Suprapubic skin (tissue), 2 donors: ENCODE measurements around the gene GRIP2.

ENCODE experiments used
- EP300 ChIP-seq: sonication (generic); formaldehyde crosslinking; IDR thresholded peaks from one replicate; pipeline ENCODE4 v1.6.1; 2017; ENCODE audit warnings: antibody characterized with exemption
- POLR2A ChIP-seq, 2 donors: fragments of 450-650 bp; IDR thresholded peaks; one replicate each; pipeline ENCODE4 v1.6.1; 2017; ENCODE audit warnings: antibody characterized with exemption in 2 of 2, mild to moderate bottlenecking in 2 of 2, moderate library complexity in 2 of 2

DNA sequence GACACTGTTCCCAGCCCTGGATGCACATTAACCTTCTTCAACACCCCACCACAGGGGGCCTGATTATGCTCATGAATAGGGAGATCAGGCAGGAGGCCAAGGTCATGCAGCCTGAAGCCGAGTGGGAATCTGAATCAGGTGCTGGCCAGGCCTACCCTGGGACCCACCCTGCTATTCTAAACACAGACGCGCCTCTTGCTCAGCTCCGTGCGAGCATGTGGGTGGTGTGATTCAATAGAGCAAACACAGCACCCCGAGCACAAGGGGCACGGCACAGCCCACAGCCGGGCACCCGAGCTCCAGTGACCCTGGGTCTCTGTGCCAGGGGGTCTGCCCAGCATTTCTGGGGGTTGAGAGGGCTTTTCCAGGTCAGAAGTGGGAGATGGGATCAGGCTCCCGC lies 24.6 kb upstream of the GRIP2 start:
- TF ChIP-seq EP300 (no peak), POLR2A (IDR thresholded peaks at IDR 0.05) (no peak)
